ENCODE results near the gene ITGA2.

DNA sequence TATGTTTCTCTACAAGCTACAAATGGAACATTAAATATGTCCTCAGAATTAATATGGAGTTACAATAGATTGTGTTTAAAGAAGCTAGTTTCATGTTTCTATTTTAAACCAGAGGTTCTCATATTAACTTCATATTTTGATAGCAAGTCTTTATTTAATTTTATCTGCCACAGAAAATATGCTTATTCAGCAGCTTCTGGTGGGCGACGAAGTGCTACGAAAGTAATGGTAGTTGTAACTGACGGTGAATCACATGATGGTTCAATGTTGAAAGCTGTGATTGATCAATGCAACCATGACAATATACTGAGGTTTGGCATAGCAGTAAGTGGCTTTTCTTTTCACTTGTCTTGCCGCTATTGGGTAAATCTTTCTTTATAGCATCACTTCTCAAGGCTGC, 66.2 kb downstream of the ITGA2 start:
- TF ChIP-seq POLR2A (IDR thresholded peaks at IDR 0.05; ENCODE audit: low read depth, low read length) = no peak
- no peak for TF ChIP-seq POLR2AphosphoS5 (IDR thresholded peaks at IDR 0.05; ENCODE audit: low read depth, low read length)
- TF ChIP-seq TAF1 (IDR thresholded peaks at IDR 0.05; ENCODE audit: low read depth, low read length) = no peak
- no peak for TF ChIP-seq POU2F2 (IDR thresholded peaks at IDR 0.05; ENCODE audit: low read depth, low read length)
- no peak for TF ChIP-seq PAX5 (IDR thresholded peaks at IDR 0.05; ENCODE audit: insufficient read depth, low read length, severe bottlenecking)
- no peak for TF ChIP-seq SPI1 (IDR thresholded peaks at IDR 0.05; ENCODE audit: low read depth, low read length)

All from GM12891 (cell line).